Measurements from ENCODE around the gene CCDC194.
"Not testable (repeated sequence)": the region's sequence is repeated elsewhere in the genome, so short reads cannot be mapped to it uniquely, and the experiment has no call there.

CCDC194 gene

GRCh38 chr19:17365361-17365760, 28.6 kb downstream of the CCDC194 start:
- no peak for DNase-seq

- DNase-seq = not testable (repeated sequence)
These were observed 30.0 kb downstream of the CCDC194 start for GRCh38 chr19:17363852-17364605.

DNA sequence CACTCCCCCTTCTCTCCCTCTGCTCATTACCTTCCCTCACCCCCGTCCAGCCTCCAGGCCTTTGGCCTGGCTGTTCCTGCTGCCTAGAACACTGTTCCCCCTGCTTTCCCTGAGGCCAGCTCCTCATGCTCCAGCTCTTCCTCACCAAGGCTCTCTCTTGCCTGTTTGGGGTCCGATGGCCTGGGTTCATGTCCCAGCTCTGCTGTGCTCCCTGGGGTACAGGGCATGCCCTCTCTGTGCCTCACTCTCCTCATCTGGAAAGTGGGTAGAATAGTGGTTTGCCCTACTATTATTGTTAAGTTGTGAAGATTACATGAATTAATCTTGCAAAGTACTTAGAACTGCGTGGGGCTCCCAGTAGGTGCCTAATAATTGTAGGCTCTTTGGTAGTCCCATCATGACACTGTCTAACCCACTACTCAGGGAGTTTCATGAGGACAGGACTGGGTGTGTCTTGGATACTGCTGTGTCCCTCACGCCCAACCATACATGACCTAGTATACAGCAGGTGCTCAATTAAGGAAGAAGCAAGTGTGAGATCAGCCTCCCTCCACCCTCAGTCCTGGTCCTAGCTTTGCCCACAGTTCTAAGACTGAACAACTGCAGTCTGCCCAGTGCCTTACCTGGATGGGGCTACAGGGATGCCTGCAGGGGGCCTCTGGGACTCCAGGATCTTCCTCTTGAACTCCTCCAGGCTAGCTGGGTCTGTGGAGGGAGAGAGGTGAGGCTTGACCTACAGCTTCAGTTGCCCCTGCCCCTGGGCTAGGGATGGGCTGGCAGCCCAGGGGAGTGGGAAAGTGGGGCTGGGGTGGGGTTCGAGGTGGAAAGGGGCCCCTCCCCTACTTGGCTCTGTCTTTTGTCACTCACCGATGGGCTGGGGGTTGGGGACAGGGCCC, 33.8 kb downstream of the CCDC194 start:
- DNase-seq = no peak

- peak; percentile 71 for DNase-seq
These were observed 35.6 kb downstream of the CCDC194 start for GRCh38 chr19:17358395-17358794.

- no peak for DNase-seq
These were observed 36.3 kb downstream of the CCDC194 start for GRCh38 chr19:17357724-17358123.

DNA sequence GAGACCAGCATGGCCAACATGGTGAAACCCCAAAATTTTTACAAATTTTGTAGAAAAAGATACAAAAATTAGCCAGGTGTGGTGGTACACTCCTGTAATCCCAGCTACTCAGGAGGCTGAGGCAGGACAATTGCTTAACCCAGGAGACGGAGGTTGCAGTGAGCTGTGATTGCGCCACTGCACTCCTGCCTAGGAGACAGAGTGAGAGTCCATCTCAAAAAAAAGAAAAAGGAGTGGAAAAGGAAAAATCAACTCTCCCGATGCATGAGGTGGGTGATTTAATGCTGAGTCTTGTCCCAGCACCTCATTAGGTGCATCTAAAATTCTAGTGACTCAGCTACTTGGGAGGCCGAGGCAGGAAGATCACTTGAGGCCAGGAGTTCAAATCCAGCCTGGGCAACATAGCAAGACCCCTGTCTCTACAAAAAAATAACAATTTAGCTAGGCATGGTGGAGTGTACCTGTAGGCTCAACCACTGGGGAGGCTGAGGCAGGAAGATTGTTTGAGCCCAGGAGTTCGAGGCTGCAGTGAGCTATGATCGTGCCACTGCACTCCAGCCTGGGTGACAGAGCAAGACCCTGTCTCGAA, 36.8 kb downstream of the CCDC194 start:
- DNase-seq = no peak

- no peak for DNase-seq
These were observed 40.6 kb downstream of the CCDC194 start for GRCh38 chr19:17353386-17353785.

DNA sequence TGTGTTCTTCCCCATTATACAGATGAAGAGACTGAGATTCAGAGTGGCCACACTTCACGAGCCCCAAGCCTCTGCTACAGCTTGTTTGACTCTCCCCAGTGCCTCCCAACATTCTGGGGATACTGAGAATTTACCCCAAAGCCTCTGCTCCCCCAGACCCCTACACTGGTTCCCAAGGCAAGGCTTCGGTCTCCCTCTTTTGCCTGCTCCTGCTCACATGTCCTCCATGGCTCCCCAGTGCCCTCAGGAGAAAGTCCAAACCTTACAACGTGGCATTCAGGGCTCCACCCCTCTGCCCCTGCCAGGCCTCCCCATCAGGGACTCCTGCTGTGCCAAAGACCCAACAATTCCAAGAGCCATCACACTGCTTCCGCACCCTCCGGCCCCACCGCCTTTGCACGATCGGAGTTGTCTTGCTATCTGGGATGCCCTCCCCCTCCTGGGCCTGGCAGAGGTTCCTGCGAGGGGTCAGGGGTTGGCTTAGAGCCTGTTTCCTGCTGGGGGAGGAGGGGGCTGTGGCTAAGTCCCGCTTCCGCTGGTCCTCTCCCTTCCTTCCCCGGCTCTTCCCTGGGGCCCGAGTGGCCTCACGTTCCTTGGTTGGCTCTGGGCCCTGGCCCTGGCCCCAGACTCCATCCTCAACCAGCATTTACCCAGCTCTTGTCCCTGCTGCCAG, 41.3 kb downstream of the CCDC194 start:
- DNase-seq = no peak

GRCh38 chr19:17351815-17352435, 42.1 kb downstream of the CCDC194 start:
- DNase-seq = no peak

DNA sequence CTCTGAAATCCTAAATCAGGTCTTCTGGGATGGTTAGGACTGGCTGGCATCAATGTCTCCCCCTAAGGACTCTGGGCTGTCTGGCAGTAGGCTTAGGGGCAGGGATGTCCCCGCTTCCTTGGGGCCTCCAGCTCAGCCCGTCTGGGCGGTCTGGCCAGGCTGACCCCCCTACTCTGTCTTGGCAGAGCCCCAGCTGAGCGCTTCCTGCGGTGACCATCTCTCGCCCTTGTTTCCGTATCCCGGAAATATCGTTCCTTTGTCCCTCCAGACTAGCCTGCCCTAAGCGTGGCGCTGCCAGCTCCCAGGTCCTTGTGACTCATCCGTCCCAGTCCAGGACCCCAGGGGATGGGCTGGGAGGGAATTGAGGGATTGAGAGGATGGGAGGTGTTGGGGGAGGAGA, 45.3 kb downstream of the CCDC194 start:
- DNase-seq = peak; percentile 86

GRCh38 chr19:17347877-17348276, 46.1 kb downstream of the CCDC194 start:
- DNase-seq = no peak

DNA sequence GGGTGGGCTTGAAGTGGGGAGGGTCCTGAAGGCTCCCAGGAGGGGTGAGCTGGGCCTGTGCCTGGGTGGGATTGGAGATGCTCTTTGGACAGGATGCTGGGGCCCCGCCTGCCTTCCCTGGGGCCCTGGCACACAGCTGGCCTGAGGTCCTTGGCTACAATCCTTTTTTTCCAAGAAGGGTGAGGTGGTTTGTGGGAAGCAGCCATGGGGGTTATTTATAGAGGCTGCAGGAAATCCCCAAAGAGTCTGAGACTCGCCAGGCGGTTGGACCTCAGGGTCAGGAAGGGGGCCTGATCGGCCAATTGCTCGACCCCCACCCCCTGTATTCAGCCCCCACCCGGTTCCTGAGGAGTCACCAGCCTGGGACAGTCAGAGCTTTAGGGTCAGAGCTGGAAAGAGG, 46.6 kb downstream of the CCDC194 start:
- DNase-seq = peak; percentile 27

- DNase-seq = peak; percentile 52
These were observed 47.8 kb downstream of the CCDC194 start for GRCh38 chr19:17346109-17346671.

GRCh38 chr19:17341845-17342244, 52.2 kb downstream of the CCDC194 start:
- no peak for DNase-seq

- no peak for DNase-seq
These were observed 52.6 kb downstream of the CCDC194 start for GRCh38 chr19:17341386-17341785.

DNA sequence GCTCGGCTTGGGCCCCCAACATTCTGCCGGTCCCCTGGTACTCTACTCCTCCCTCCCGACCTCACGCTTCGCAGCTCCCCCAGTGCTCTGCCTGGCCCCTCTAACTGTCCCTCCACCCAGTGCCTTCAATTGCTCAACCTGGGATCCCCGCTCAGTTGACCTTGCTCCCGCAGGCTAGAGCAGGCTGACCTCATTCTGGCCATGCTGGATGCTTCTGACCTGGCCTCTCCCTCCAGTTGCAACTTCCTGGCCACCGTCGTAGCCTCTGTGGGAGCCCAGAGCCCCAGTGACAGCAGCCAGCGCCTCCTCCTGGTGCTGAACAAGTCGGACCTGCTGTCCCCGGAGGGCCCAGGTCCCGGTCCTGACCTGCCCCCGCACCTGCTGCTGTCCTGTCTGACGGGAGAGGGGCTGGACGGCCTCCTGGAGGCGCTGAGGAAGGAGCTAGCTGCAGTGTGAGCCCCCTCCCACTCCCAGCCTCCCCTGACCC, 53.1 kb downstream of the CCDC194 start:
- DNase-seq = no peak
